Chondrocyte (in vitro differentiated cells): ENCODE results near the gene LLGL1. TPM values are rescaled to one million over a fixed set of nuclear protein-coding genes. Genes with fewer than 3 reads are reported as not detected.

Experiments used
- DNase-seq: peaks from one replicate; pipeline ENCODE4 v3.0.0; 2021; ENCODE audit warnings: mixed read lengths, low spot score
- H3K27ac Mint-ChIP-seq: one replicate; pipeline ENCODE4 v1.8.0; 2021; ENCODE audit warnings: mild to moderate bottlenecking, moderate library complexity, mixed read lengths; ENCODE audit not compliant: unreplicated experiment
- H3K27me3 Mint-ChIP-seq: 2 replicates; pipeline ENCODE4 v1.8.0; 2021; ENCODE audit warnings: low read depth, mixed read lengths
- H3K36me3 Mint-ChIP-seq: 2 replicates; pipeline ENCODE4 v1.8.0; 2021; ENCODE audit warnings: low read depth, mixed read lengths
- H3K4me1 Mint-ChIP-seq: 2 replicates; pipeline ENCODE4 v1.8.0; 2021; ENCODE audit warnings: low read depth, mild to moderate bottlenecking, mixed read lengths
- H3K4me3 Mint-ChIP-seq: one replicate; pipeline ENCODE4 v1.8.0; 2021; ENCODE audit warnings: mild to moderate bottlenecking, moderate library complexity, mixed read lengths; ENCODE audit not compliant: unreplicated experiment
- H3K9me3 Mint-ChIP-seq: 2 replicates; pipeline ENCODE4 v1.8.0; 2021; ENCODE audit warnings: low read depth, mixed read lengths
- CTCF ChIP-seq: fragments of 200-600 bp; sonication (generic); IDR thresholded peaks from 2 replicates; pipeline ENCODE4 v1.5.0; 2021; ENCODE audit warnings: antibody characterized with exemption, mild to moderate bottlenecking, moderate library complexity
- total RNA-seq: library from RNA; stranded (reverse); gene quantifications from 3 replicates; pipeline ENCODE4 v1.2.1, GENCODE V29; 2021

The LLGL1 gene
- total RNA-seq, 1 donor from 2014 or later: 38.7 TPM

GRCh38 chr17:18259621-18260331, 34.3 kb downstream of the LLGL1 start:
- TF ChIP-seq CTCF: no peak
- peak overlapping the region; percentile 57 for H3K27ac Mint-ChIP-seq
- no peaks in the 10 kb centered on the region for H3K9me3 Mint-ChIP-seq
- H3K4me1 Mint-ChIP-seq: peaks cover 30% of the 10 kb centered on the region
- H3K36me3 Mint-ChIP-seq: peaks cover 5% of the 10 kb centered on the region
- peak overlapping the region; percentile 80 for H3K4me3 Mint-ChIP-seq
- no peaks in the 10 kb centered on the region for H3K27me3 Mint-ChIP-seq
- no peak for DNase-seq

GRCh38 chr17:18260332-18261145, 35.1 kb downstream of the LLGL1 start, which contains the start of gene MIEF2:
TSS of gene MIEF2 (plus strand) at chr17:18260662. CDS start at chr17:18262721, 2,059 bp downstream.
- no peak for TF ChIP-seq CTCF
- Mint-ChIP-seq H3K27ac (peak within 1 kb of the TSS; percentile 88), H3K4me1 (peaks cover 30% of the 10 kb centered on the region)

GRCh38 chr17:18261146-18261515, 35.7 kb downstream of the LLGL1 start:
- H3K9me3 Mint-ChIP-seq: no peaks in the 10 kb centered on the region
- H3K36me3 Mint-ChIP-seq: peaks cover 7% of the 10 kb centered on the region
- H3K4me3 Mint-ChIP-seq: peak overlapping the region; percentile 80
- no peaks in the 10 kb centered on the region for H3K27me3 Mint-ChIP-seq
- H3K27ac Mint-ChIP-seq: peak overlapping the region; percentile 88
- no peak for TF ChIP-seq CTCF
- DNase-seq: no peak
- H3K4me1 Mint-ChIP-seq: peaks cover 30% of the 10 kb centered on the region

More at GRCh38 chr17:18260332-18261145, 35.1 kb downstream of the LLGL1 start, which contains the start of gene MIEF2:
- Mint-ChIP-seq H3K4me3 (peak within 1 kb of the TSS; percentile 80), H3K27me3 (no peaks in the 10 kb centered on the region), H3K36me3 (peaks cover 7% of the 10 kb centered on the region), H3K9me3 (no peaks in the 10 kb centered on the region)
- peak; percentile 97 for DNase-seq

- Mint-ChIP-seq H3K9me3 (no peaks in the 10 kb centered on the region), H3K4me1 (peaks cover 30% of the 10 kb centered on the region), H3K27ac (peak overlapping the region; percentile 88), H3K4me3 (peak overlapping the region; percentile 80), H3K27me3 (no peaks in the 10 kb centered on the region), H3K36me3 (peaks cover 5% of the 10 kb centered on the region)
- no peak for DNase-seq
- no peak for TF ChIP-seq CTCF
These were observed 36.2 kb downstream of the LLGL1 start for GRCh38 chr17:18261659-18262058.

GRCh38 chr17:18262111-18262510, 36.7 kb downstream of the LLGL1 start:
- Mint-ChIP-seq H3K27ac (peak overlapping the region; percentile 12), H3K4me3 (peak overlapping the region; percentile 28), H3K36me3 (peaks cover 5% of the 10 kb centered on the region), H3K27me3 (no peaks in the 10 kb centered on the region), H3K4me1 (peaks cover 27% of the 10 kb centered on the region), H3K9me3 (no peaks in the 10 kb centered on the region)
- no peak for DNase-seq
- TF ChIP-seq CTCF: no peak
